Measurements from ENCODE around the gene ZNF148.
"Not testable (repeated sequence)": the region's sequence is repeated elsewhere in the genome, so short reads cannot be mapped to it uniquely, and the experiment has no call there.

The ZNF148 gene

GRCh38 chr3:125343367-125343766, 31.8 kb downstream of the ZNF148 start:
- H3K4me3 ChIP-seq, H3K27ac ChIP-seq: not testable (repeated sequence)

- Histone ChIP-seq H3K27ac (no peak overlapping the region), H3K4me3 (no peak overlapping the region)
Observed at GRCh38 chr3:125340121-125340520, 35.0 kb downstream of the ZNF148 start.

GRCh38 chr3:125337506-125337905, 37.6 kb downstream of the ZNF148 start:
- H3K27ac ChIP-seq = no peak overlapping the region
- H3K4me3 ChIP-seq = no peak overlapping the region

- Histone ChIP-seq H3K4me3 (no peak overlapping the region), H3K27ac (no peak overlapping the region)
Observed at GRCh38 chr3:125334675-125335560, 40.2 kb downstream of the ZNF148 start.

- Histone ChIP-seq H3K4me3 (no peak overlapping the region), H3K27ac (no peak overlapping the region)
Observed at GRCh38 chr3:125332504-125332903, 42.6 kb downstream of the ZNF148 start.

- Histone ChIP-seq H3K4me3 (no peak overlapping the region), H3K27ac (no peak overlapping the region)
Observed at GRCh38 chr3:125331243-125331642, 43.9 kb downstream of the ZNF148 start.

- H3K27ac ChIP-seq = no peak overlapping the region
- H3K4me3 ChIP-seq = no peak overlapping the region
Observed at GRCh38 chr3:125326957-125327356, 48.2 kb downstream of the ZNF148 start.

GRCh38 chr3:125325746-125326145, 49.4 kb downstream of the ZNF148 start:
- Histone ChIP-seq H3K4me3 (no peak overlapping the region), H3K27ac (no peak overlapping the region)

GRCh38 chr3:125324341-125324740, 50.8 kb downstream of the ZNF148 start:
- H3K4me3 ChIP-seq = no peak overlapping the region
- no peak overlapping the region for H3K27ac ChIP-seq

GRCh38 chr3:125322917-125323316, 52.2 kb downstream of the ZNF148 start:
- Histone ChIP-seq H3K4me3 (no peak overlapping the region), H3K27ac (no peak overlapping the region)

GRCh38 chr3:125322166-125322565, 53.0 kb downstream of the ZNF148 start:
- Histone ChIP-seq H3K4me3 (no peak overlapping the region), H3K27ac (no peak overlapping the region)

GRCh38 chr3:125319765-125320164, 55.4 kb downstream of the ZNF148 start:
- H3K4me3 ChIP-seq = no peak overlapping the region
- no peak overlapping the region for H3K27ac ChIP-seq

- Histone ChIP-seq H3K27ac (no peak overlapping the region), H3K4me3 (no peak overlapping the region)
Observed at GRCh38 chr3:125318871-125319270, 56.3 kb downstream of the ZNF148 start.

- H3K4me3 ChIP-seq = no peak overlapping the region
- H3K27ac ChIP-seq = peak overlapping the region in 1 of 21 experiments; percentile 34
Observed at GRCh38 chr3:125318167-125318865, 56.8 kb downstream of the ZNF148 start.

- H3K27ac ChIP-seq = peak overlapping the region in 1 of 21 experiments; percentile 34
- H3K4me3 ChIP-seq = no peak overlapping the region
Observed at GRCh38 chr3:125317761-125318160, 57.4 kb downstream of the ZNF148 start.

GRCh38 chr3:125316949-125317348, 58.2 kb downstream of the ZNF148 start:
- Histone ChIP-seq H3K4me3 (no peak overlapping the region), H3K27ac (no peak overlapping the region)

GRCh38 chr3:125316246-125316645, 58.9 kb downstream of the ZNF148 start:
- Histone ChIP-seq H3K4me3 (no peak overlapping the region), H3K27ac (no peak overlapping the region)

- Histone ChIP-seq H3K4me3 (no peak overlapping the region), H3K27ac (no peak overlapping the region)
Observed at GRCh38 chr3:125313060-125313635, 62.0 kb downstream of the ZNF148 start.

- peak overlapping the region in 7 of 21 experiments; percentile 5 to 73 (median 25) for H3K27ac ChIP-seq
- peak overlapping the region in 3 of 7 experiments; percentile 1 to 20 (median 3) for H3K4me3 ChIP-seq
Observed at GRCh38 chr3:125310623-125311081, 64.5 kb downstream of the ZNF148 start.

GRCh38 chr3:125309476-125309875, 65.6 kb downstream of the ZNF148 start:
- H3K27ac ChIP-seq = no peak overlapping the region
- no peak overlapping the region for H3K4me3 ChIP-seq

- no peak overlapping the region for H3K27ac ChIP-seq
- H3K4me3 ChIP-seq = no peak overlapping the region
Observed at GRCh38 chr3:125306620-125307019, 68.5 kb downstream of the ZNF148 start.

All from skin epidermis (tissue), 12 donors.